Activated CD4-positive, alpha-beta memory T cell treated with anti-CD3 and anti-CD28 coated beads for 36 hours (primary cell): ENCODE measurements around the gene ZNF281. TPM values are rescaled to one million over a fixed set of nuclear protein-coding genes. Genes with fewer than 3 reads are reported as not detected.
"Not testable (repeated sequence)": the region's sequence is repeated elsewhere in the genome, so short reads cannot be mapped to it uniquely, and the experiment has no call there.

ENCODE experiments used
- CTCF ChIA-PET: fragments of 350-600 bp; sonication (Branson Sonifier 250); formaldehyde crosslinking; loops from one replicate; lab custom pipeline; 2021; ENCODE audit warnings: antibody characterized with exemption, inconsistent platforms; lab: Charles Lee
- POLR2A ChIA-PET: fragments of 350-600 bp; sonication (Branson Sonifier 250); formaldehyde crosslinking; loops from one replicate; lab custom pipeline; 2021; ENCODE audit warnings: antibody characterized with exemption; lab: Charles Lee
- DNase-seq: peaks from one replicate; pipeline ENCODE4 v3.0.0-alpha.2; 2020
- H3K27ac Mint-ChIP-seq: one replicate; pipeline ENCODE4 v1.8.0; 2021; ENCODE audit warnings: mixed read lengths
- H3K27me3 Mint-ChIP-seq: one replicate; pipeline ENCODE4 v1.8.0; 2021; ENCODE audit warnings: mixed read lengths
- H3K36me3 Mint-ChIP-seq: one replicate; pipeline ENCODE4 v1.8.0; 2021; ENCODE audit warnings: mixed read lengths
- H3K4me1 Mint-ChIP-seq: one replicate; pipeline ENCODE4 v1.8.0; 2021; ENCODE audit warnings: low read depth, mixed read lengths
- H3K4me3 Mint-ChIP-seq: one replicate; pipeline ENCODE4 v1.8.0; 2021; ENCODE audit warnings: mild to moderate bottlenecking, mixed read lengths
- H3K9me3 Mint-ChIP-seq: one replicate; pipeline ENCODE4 v1.8.0; 2021; ENCODE audit warnings: mixed read lengths
- intact Hi-C: fragments of 100-400 bp; cut with micrococcal nuclease; formaldehyde crosslinking; loops from one replicate; pipeline ENCODE4 v1.15.1; 2023
- total RNA-seq, 2 experiments: library from RNA; stranded (reverse); gene quantifications; one replicate each; pipeline ENCODE4 v1.2.3, GENCODE V29; 2021

Gene ZNF281
- total RNA-seq, 2 experiments from 2014 or later, result 11.0 to 11.2 TPM

DNA sequence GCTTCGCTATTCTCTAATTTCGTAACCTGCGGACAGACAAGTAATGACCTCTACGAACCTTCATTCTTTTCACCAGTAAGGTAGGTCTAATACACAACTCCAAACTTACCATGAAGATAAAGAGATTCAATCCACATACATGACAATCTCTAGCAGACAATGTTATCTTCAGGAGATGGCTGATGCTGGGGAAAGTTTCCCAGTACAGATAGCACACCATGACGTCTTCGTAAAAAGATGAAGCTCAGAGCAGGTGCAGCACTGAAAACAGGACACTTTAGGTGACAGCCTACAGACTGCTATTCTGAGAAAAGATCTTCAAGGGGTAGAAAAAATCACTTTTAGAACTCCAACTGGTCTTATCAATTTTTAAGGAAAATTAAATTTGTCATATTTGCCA is 41.3 kb downstream of the ZNF281 start:
- no peak overlapping the region for H3K27ac Mint-ChIP-seq
- no peaks in the 10 kb centered on the region for H3K27me3 Mint-ChIP-seq
- POLR2A ChIA-PET, result no interaction called here
- no peaks in the 10 kb centered on the region for H3K9me3 Mint-ChIP-seq
- no peak for DNase-seq
- CTCF ChIA-PET, result no interaction called here
- intact Hi-C loops, result no loop called here
- H3K4me1 Mint-ChIP-seq, result no peaks in the 10 kb centered on the region
- no peak overlapping the region for H3K4me3 Mint-ChIP-seq
- peaks cover 2% of the 10 kb centered on the region for H3K36me3 Mint-ChIP-seq

GRCh38 chr1:200367841-200368534 is 41.8 kb downstream of the ZNF281 start:
- ChIA-PET CTCF (interaction anchor here (0.6 kb wide), 1 partner anchor 121 kb away, joined by 3 read pairs; no protein-coding TSS in a partner anchor), POLR2A (no interaction called here)
- no peak for DNase-seq
- H3K9me3 Mint-ChIP-seq, result no peaks in the 10 kb centered on the region
- intact Hi-C loops, result no loop called here
- H3K36me3 Mint-ChIP-seq, result peaks cover 2% of the 10 kb centered on the region
- no peaks in the 10 kb centered on the region for H3K4me1 Mint-ChIP-seq
- no peaks in the 10 kb centered on the region for H3K27me3 Mint-ChIP-seq
- no peak overlapping the region for H3K27ac Mint-ChIP-seq
- no peak overlapping the region for H3K4me3 Mint-ChIP-seq

- Mint-ChIP-seq H3K9me3 (no peaks in the 10 kb centered on the region), H3K27ac (no peak overlapping the region), H3K4me3 (no peak overlapping the region), H3K4me1 (no peaks in the 10 kb centered on the region), H3K27me3 (no peaks in the 10 kb centered on the region), H3K36me3 (peaks cover 2% of the 10 kb centered on the region)
- no peak for DNase-seq
- CTCF ChIA-PET, result no interaction called here
- POLR2A ChIA-PET, result no interaction called here
- intact Hi-C loops, result no loop called here
Measured at GRCh38 chr1:200366577-200367253, 43.1 kb downstream of the ZNF281 start.

DNA sequence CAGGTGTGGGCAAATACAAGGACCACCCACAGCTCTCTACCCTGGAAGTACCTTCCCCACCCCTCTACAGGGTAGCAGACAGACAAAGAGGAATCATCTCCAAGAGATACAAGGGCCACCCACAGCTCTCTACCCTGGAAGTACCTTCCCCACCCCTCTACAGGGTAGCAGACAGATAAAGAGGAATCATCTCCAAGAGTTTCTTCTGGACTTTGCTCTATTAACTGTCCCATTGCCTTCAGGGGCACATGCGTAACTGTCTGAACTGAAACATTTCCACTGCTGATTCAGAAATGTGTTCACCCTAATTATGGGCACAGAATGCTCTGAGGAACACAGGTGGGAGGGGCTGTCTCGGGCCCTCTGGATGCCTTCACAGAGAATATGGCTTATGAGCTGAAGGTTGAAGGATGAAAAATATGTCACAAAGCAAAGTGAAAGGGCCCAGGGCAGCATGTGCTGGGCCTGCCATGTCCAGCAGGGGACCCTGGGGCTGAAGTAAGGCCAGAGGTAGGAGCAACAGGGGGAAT is 43.9 kb downstream of the ZNF281 start:
- Mint-ChIP-seq H3K4me1 (no peaks in the 10 kb centered on the region), H3K27me3 (no peaks in the 10 kb centered on the region), H3K9me3 (no peaks in the 10 kb centered on the region), H3K36me3 (peaks cover 2% of the 10 kb centered on the region), H3K27ac (no peak overlapping the region), H3K4me3 (no peak overlapping the region)
- no peak for DNase-seq
- intact Hi-C loops, result no loop called here
- CTCF ChIA-PET, result no interaction called here
- POLR2A ChIA-PET, result no interaction called here

GRCh38 chr1:200364831-200365230 is 45.0 kb downstream of the ZNF281 start:
- CTCF ChIA-PET, result no interaction called here
- Mint-ChIP-seq H3K36me3 (peaks cover 2% of the 10 kb centered on the region), H3K4me1 (no peaks in the 10 kb centered on the region), H3K27me3 (no peaks in the 10 kb centered on the region), H3K9me3 (no peaks in the 10 kb centered on the region), H3K4me3 (no peak overlapping the region), H3K27ac (no peak overlapping the region)
- intact Hi-C loops, result no loop called here
- DNase-seq, result no peak
- POLR2A ChIA-PET, result no interaction called here

GRCh38 chr1:200364091-200364759 is 45.6 kb downstream of the ZNF281 start:
- Mint-ChIP-seq H3K27ac (no peak overlapping the region), H3K27me3 (no peaks in the 10 kb centered on the region), H3K36me3 (peaks cover 2% of the 10 kb centered on the region), H3K4me1 (no peaks in the 10 kb centered on the region), H3K9me3 (no peaks in the 10 kb centered on the region), H3K4me3 (no peak overlapping the region)
- intact Hi-C loops, result no loop called here
- no peak for DNase-seq
- POLR2A ChIA-PET, result no interaction called here
- CTCF ChIA-PET, result interaction anchor here (0.7 kb wide), 1 partner anchor 8 kb away, joined by 4 read pairs; no protein-coding TSS in a partner anchor

DNA sequence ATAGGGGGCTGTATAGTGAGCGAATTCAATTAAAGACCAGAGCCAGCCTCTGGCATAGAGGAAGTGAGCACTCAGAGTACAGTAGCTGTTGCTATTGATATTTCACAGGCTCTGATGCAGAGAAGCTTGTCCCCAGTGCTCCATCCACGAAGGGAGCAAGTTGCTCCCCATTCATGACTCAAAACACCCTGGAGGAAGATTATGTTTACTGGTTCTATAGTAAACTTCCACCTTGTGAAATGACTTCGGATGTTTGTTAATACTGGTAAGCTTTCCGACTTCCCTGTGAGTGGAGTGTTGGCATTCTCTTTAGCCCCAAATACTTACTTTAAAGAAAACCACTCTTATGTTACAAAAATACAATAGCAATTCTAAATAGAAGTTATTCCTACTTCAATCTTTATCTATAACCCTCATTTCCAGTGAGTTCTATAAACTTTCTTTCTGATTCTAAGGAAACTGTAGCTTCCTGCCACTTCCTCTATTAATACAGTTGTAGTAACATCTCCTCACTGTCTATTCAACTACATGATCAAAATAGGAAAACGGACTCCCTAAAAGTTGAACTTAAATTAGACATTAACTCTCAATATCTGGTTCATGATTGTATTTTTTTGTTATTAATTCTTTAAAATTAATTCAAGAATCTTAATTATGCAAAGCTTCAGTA is 46.4 kb downstream of the ZNF281 start:
- H3K4me3 Mint-ChIP-seq, result no peak overlapping the region
- POLR2A ChIA-PET, result no interaction called here
- H3K9me3 Mint-ChIP-seq, result no peaks in the 10 kb centered on the region
- no peaks in the 10 kb centered on the region for H3K27me3 Mint-ChIP-seq
- H3K27ac Mint-ChIP-seq, result no peak overlapping the region
- intact Hi-C loops, result no loop called here
- H3K4me1 Mint-ChIP-seq, result no peaks in the 10 kb centered on the region
- no peak for DNase-seq
- peaks cover 2% of the 10 kb centered on the region for H3K36me3 Mint-ChIP-seq
- CTCF ChIA-PET, result interaction anchor here (0.7 kb wide), 1 partner anchor 9 kb away, joined by 4 read pairs; no protein-coding TSS in a partner anchor

DNA sequence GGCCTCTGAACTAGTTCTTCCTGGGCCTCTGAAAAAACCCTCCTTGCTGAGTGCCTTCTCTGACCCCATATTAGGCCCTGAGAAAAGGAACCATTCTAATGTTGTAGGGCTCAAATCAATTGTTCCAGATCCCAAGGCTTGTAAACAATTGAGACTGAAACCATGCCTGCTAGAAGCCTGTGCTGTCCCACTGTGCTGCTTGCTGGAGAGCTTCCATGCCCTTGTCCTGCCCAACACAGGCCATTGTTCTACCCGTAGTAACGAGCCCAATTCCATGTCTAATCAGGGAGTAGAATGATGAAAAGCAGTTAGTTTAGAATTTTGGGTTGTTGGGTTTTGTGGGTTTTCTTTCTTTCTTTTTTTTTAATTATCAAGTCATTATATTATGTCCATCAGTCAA is 47.4 kb downstream of the ZNF281 start:
- H3K4me1 Mint-ChIP-seq, result no peaks in the 10 kb centered on the region
- ChIA-PET CTCF (no interaction called here), POLR2A (no interaction called here)
- peaks cover 2% of the 10 kb centered on the region for H3K36me3 Mint-ChIP-seq
- intact Hi-C loops, result no loop called here
- no peaks in the 10 kb centered on the region for H3K9me3 Mint-ChIP-seq
- no peak overlapping the region for H3K27ac Mint-ChIP-seq
- no peak overlapping the region for H3K4me3 Mint-ChIP-seq
- no peaks in the 10 kb centered on the region for H3K27me3 Mint-ChIP-seq
- no peak for DNase-seq

DNA sequence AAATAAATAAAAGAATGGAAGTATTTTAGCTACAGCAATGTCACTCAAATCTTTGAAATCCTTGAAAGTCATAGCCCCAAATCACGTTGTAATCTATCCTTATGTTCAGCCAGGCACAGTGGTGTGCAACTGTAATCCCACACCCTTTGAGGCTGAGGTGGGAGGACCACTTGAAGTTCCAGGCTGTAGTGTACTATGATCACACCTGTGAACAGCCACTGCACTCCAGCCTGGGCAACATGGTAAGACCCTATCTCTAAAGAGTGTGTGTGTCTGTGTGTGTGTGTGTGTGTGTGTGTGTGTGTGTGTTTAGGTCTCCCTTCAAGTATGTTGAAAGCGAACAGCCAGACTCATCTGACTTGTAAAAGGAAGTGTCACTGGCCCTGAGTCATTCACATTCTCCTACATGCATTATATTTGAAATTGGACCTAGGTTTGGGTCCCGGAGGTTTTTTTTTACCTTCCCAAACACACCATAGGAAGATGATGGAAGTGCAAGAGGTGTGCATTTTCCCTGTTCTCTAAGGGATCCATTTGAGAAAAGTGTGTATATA is 50.1 kb downstream of the ZNF281 start:
- H3K27ac Mint-ChIP-seq, result no peak overlapping the region
- intact Hi-C loops, result loop anchor here (10.0 kb wide), 1 partner anchor 415 kb away; no protein-coding TSS in a partner anchor
- no peak overlapping the region for H3K4me3 Mint-ChIP-seq
- CTCF ChIA-PET, result interaction anchor here (0.6 to 1.6 kb wide), 2 partner anchors 46 to 219 kb away, joined by 3 read pairs; no protein-coding TSS in a partner anchor
- POLR2A ChIA-PET, result no interaction called here
- H3K36me3 Mint-ChIP-seq, result no peaks in the 10 kb centered on the region
- no peaks in the 10 kb centered on the region for H3K9me3 Mint-ChIP-seq
- H3K4me1 Mint-ChIP-seq, result peaks cover 2% of the 10 kb centered on the region
- H3K27me3 Mint-ChIP-seq, result no peaks in the 10 kb centered on the region
- no peak for DNase-seq

DNA sequence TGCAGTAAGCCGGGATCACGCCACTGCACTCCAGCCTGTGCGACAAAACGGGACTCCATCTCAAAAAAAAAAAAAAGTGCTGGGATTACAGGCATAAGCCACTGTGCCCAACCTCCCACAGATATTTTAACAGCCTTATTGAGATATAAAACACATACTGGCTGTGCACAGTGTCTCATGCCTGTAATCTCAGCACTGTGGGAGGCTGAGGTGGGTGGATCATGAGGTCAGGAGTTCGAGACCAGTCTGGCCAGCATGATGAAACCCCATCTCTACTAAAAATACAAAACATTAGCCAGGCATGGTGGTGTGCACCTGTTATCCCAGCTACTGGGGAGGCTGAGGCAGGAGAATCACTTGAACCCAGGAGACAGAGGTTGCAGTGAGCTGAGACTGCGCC is 51.9 kb downstream of the ZNF281 start:
- CTCF ChIA-PET, result interaction anchor here (1.6 kb wide), 1 partner anchor 217 kb away, joined by 3 read pairs; no protein-coding TSS in a partner anchor
- H3K36me3 Mint-ChIP-seq, H3K4me3 Mint-ChIP-seq, H3K27me3 Mint-ChIP-seq, POLR2A ChIA-PET, H3K9me3 Mint-ChIP-seq, H3K27ac Mint-ChIP-seq, DNase-seq: not testable (repeated sequence)
- intact Hi-C loops, result loop anchor here (10.0 kb wide), 1 partner anchor 413 kb away; no protein-coding TSS in a partner anchor
- peaks cover 18% of the 10 kb centered on the region for H3K4me1 Mint-ChIP-seq

DNA sequence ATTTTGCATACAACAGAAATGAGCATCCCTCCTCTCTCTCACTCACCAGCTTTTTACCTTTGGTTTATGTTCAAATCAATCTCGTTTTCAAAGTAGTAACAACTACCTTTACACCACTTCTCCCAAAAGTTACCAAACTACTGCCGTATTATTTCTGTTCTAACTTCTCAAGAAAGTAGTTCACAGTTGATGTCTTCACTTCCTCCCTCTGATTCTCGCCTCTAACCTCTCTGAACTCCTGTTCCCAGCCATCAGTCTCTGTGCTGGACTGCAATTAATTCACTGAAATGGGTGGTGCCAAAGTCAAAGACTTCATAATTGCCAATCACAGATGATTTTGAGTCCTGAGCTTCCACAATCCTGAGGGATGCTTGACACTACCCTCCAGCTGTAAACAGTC is 54.0 kb downstream of the ZNF281 start:
- Mint-ChIP-seq H3K4me3 (no peak overlapping the region), H3K9me3 (no peaks in the 10 kb centered on the region), H3K4me1 (peaks cover 34% of the 10 kb centered on the region), H3K36me3 (no peaks in the 10 kb centered on the region), H3K27ac (no peak overlapping the region), H3K27me3 (no peaks in the 10 kb centered on the region)
- ChIA-PET POLR2A (no interaction called here), CTCF (interaction anchor here (0.8 kb wide), 1 partner anchor 31 kb away, joined by 3 read pairs; no protein-coding TSS in a partner anchor)
- intact Hi-C loops, result loop anchor here (10.0 kb wide), 1 partner anchor 411 kb away; no protein-coding TSS in a partner anchor
- DNase-seq, result no peak
